Right atrium auricular region (tissue), 2 donors: Measurements from ENCODE around the gene LILRA5. TPM values are rescaled to one million over a fixed set of nuclear protein-coding genes. Genes with fewer than 3 reads are reported as not detected.

Experiments used
- DNase-seq: peaks from one replicate; pipeline ENCODE4 v3.0.0-alpha.2; 2019; ENCODE audit warnings: low spot score
- H3K27ac ChIP-seq, 2 donors: fragments of 200-600 bp; sonication (generic); 1 replicate in 1 of 2; 2 replicates in 1 of 2; pipeline ENCODE4 v1.5.1; 2016 to 2019
- H3K27me3 ChIP-seq, 2 donors: fragments of 200-600 bp; sonication (generic); one replicate each; pipeline versions ENCODE4 v1.5.1 to v1.6.0; 2017 to 2019
- H3K36me3 ChIP-seq: fragments of 200-600 bp; sonication (generic); one replicate; pipeline ENCODE4 v1.5.1; 2016
- H3K4me1 ChIP-seq, 2 donors: fragments of 200-600 bp; sonication (generic); one replicate each; pipeline versions ENCODE4 v1.5.1 to v1.6.0; 2017 to 2019
- H3K4me3 ChIP-seq, 2 donors: fragments of 200-600 bp; sonication (generic); 1 replicate in 1 of 2; 2 replicates in 1 of 2; pipeline ENCODE4 v1.5.1; 2017 to 2019; ENCODE audit warnings: mild to moderate bottlenecking in 1 of 2, moderate library complexity in 1 of 2
- H3K9me3 ChIP-seq, 2 donors: fragments of 200-600 bp; sonication (generic); one replicate each; pipeline ENCODE4 v1.5.1; 2019
- CTCF ChIP-seq, 2 donors: fragments of 200-600 bp; sonication (generic); IDR thresholded peaks; one replicate each; pipeline ENCODE4 v1.5.1; 2019; ENCODE audit warnings: antibody characterized with exemption in 2 of 2
- total RNA-seq, 2 donors: library from RNA; depleted of rRNA; stranded (reverse); fragments of >200 nt; gene quantifications; one replicate each; pipeline ENCODE4 v1.1.0, GENCODE V29; 2016

LILRA5 gene
- total RNA-seq, 2 donors from 2014 or later: 0.93 to 3.6 TPM

DNA sequence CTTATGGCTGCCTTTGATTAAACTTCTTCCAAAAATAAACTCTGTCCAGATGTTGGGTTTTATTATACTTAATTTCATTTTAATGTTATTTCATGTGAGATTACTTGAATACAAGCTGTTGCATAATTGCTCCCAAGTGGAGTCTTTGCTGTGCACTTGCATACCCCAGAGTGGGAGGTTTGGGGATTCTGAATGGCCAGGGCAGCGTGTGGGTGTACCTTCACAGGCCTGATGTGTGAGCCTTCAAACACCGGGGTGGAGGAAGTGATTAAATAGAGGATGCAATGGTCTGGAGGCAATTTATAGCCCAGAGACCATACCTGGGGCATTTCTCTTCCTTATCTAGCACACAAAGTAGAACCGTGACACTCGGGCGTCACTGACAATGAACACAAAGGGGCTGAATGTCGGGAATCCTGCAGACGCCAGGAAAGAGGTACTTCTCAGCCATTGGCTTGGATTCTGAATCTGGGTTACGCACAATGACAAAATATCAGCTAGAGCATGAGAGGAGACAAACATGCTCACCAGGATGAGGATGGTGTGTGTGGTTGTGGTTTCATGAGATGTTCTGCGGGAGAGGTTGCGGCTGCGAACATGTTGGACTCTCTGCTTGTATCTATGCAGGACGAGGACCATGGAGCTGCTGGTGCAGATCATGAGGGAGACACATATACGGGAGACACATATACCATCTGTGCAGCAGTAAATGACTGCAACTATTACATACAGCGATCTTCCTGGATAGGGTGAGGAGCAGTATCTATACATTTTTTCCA, 7.1 kb upstream of the LILRA5 start:
- Histone ChIP-seq H3K27ac (no peak overlapping the region), H3K36me3 (no peaks in the 10 kb centered on the region), H3K27me3 (no peaks in the 10 kb centered on the region), H3K9me3 (no peaks in the 10 kb centered on the region), H3K4me1 (no peaks in the 10 kb centered on the region), H3K4me3 (no peak overlapping the region)
- DNase-seq: no peak
- no peak for TF ChIP-seq CTCF (IDR thresholded peaks at IDR 0.05)

DNA sequence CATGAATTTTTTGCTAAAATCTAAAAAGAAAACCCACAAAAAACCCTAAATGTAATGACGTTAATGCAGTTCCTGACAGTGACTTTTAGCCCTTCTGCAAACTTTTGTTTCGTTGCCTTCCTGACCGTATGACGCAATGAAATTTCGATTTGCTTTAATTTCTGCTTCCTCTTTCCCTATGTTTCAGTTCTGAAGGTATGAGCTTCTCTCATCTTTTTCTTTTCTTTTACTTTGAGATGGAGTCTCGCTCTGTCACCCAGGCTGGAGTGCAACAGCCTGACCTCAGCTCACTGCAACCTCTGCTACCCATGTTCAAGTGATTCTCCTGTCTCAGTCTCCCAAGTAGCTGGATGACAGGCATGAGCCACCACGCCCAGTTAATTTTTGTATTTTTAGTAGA, 6.1 kb upstream of the LILRA5 start:
- H3K27ac ChIP-seq: no peak overlapping the region
- no peak for DNase-seq

DNA sequence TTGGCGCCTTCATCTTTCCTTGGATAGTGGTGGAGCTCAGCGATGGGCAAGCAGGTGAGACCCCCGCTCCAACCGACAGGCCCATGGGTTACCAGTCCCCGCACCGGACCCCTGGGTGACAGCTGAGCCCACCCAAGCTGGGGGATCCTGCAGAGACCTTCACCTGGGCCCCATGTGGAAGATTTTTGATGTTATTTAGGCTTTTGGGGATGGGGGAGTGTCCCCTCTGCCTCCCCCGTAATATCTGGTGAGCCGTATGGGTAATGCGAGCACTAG, 4.9 kb upstream of the LILRA5 start:
- H3K9me3 ChIP-seq: no peaks in the 10 kb centered on the region
- H3K4me3 ChIP-seq: no peak overlapping the region
- no peaks in the 10 kb centered on the region for H3K27me3 ChIP-seq
- no peak overlapping the region for H3K27ac ChIP-seq
- no peak for DNase-seq
- no peaks in the 10 kb centered on the region for H3K4me1 ChIP-seq
- no peak for TF ChIP-seq CTCF (IDR thresholded peaks at IDR 0.05)
- H3K36me3 ChIP-seq: no peaks in the 10 kb centered on the region

More for the DNA sequence above, 6.1 kb upstream of the LILRA5 start:
- Histone ChIP-seq H3K4me3 (no peak overlapping the region), H3K27me3 (no peaks in the 10 kb centered on the region), H3K36me3 (no peaks in the 10 kb centered on the region), H3K9me3 (no peaks in the 10 kb centered on the region), H3K4me1 (no peaks in the 10 kb centered on the region)
- no peak for TF ChIP-seq CTCF (IDR thresholded peaks at IDR 0.05)

- DNase-seq: no peak
- Histone ChIP-seq H3K9me3 (no peaks in the 10 kb centered on the region), H3K36me3 (no peaks in the 10 kb centered on the region), H3K27me3 (no peaks in the 10 kb centered on the region), H3K4me1 (no peaks in the 10 kb centered on the region), H3K4me3 (no peak overlapping the region), H3K27ac (no peak overlapping the region)
- no peak for TF ChIP-seq CTCF (IDR thresholded peaks at IDR 0.05)
These were observed 4.4 kb upstream of the LILRA5 start for GRCh38 chr19:54317108-54317964.

GRCh38 chr19:54316746-54317107, 3.8 kb upstream of the LILRA5 start:
- Histone ChIP-seq H3K4me1 (no peaks in the 10 kb centered on the region), H3K27ac (no peak overlapping the region), H3K27me3 (no peaks in the 10 kb centered on the region), H3K9me3 (no peaks in the 10 kb centered on the region), H3K4me3 (no peak overlapping the region), H3K36me3 (no peaks in the 10 kb centered on the region)
- TF ChIP-seq CTCF (IDR thresholded peaks at IDR 0.05): no peak
- no peak for DNase-seq
